ELR (cell line): ENCODE data around the gene CD4.

Experiments used
- DNase-seq: peaks from one replicate; pipeline ENCODE4 v3.0.0-alpha.2; 2015; ENCODE audit warnings: low read depth

Gene CD4

GRCh38 chr12:6765634-6766581 lies 23.4 kb upstream of the CD4 start, which contains the start of gene PTMS:
PTMS (plus strand) TSS chr12:6766363; CDS start chr12:6766706, 343 bp downstream.
- DNase-seq: peak; percentile 84

- peak; percentile 85 for DNase-seq
Observed at GRCh38 chr12:6766651-6767349, 22.5 kb upstream of the CD4 start.

- peak; percentile 47 for DNase-seq
Observed at GRCh38 chr12:6767353-6768319, 21.7 kb upstream of the CD4 start.

- DNase-seq: no peak
Observed at GRCh38 chr12:6768437-6768914, 20.9 kb upstream of the CD4 start.

- DNase-seq: no peak
Observed at GRCh38 chr12:6768990-6769389, 20.3 kb upstream of the CD4 start.

GRCh38 chr12:6769666-6770065 lies 19.7 kb upstream of the CD4 start:
- no peak for DNase-seq

GRCh38 chr12:6770094-6770493 lies 19.2 kb upstream of the CD4 start:
- no peak for DNase-seq

GRCh38 chr12:6770600-6770999 lies 18.7 kb upstream of the CD4 start:
- DNase-seq: no peak

GRCh38 chr12:6771091-6771495 lies 18.2 kb upstream of the CD4 start:
- DNase-seq: no peak

GRCh38 chr12:6771509-6772330 lies 17.6 kb upstream of the CD4 start:
- no peak for DNase-seq

GRCh38 chr12:6772331-6772695 lies 17.0 kb upstream of the CD4 start, which contains the start of gene LAG3:
LAG3 (plus strand) TSS chr12:6772520; CDS start chr12:6772853, 333 bp downstream.
- DNase-seq: no peak

- DNase-seq: no peak
Observed at GRCh38 chr12:6772726-6773589, 16.4 kb upstream of the CD4 start.

- DNase-seq: no peak
Observed at GRCh38 chr12:6773590-6774351, 15.6 kb upstream of the CD4 start.

- DNase-seq: no peak
Observed at GRCh38 chr12:6774499-6775062, 14.7 kb upstream of the CD4 start.

- no peak for DNase-seq
Observed at GRCh38 chr12:6775185-6776174, 13.8 kb upstream of the CD4 start.

GRCh38 chr12:6777386-6777785 lies 11.9 kb upstream of the CD4 start:
- DNase-seq: no peak

GRCh38 chr12:6778217-6778573 lies 11.1 kb upstream of the CD4 start:
- DNase-seq: peak; percentile 45
